Natural killer cell (primary cell): ENCODE data around the gene APLF. TPM values are rescaled to one million over a fixed set of nuclear protein-coding genes. Genes with fewer than 3 reads are reported as not detected.

Source experiments
- ATAC-seq, 3 donors: fragments of 150-1000 bp in 2 of 3; fragments of 200-7000 bp in 1 of 3; cut with Tn5 transposase; 1 replicate in 1 of 3; 2 replicates in 2 of 3; pipeline ENCODE4 v1.10.0; 2021; ENCODE audit warnings: mild to moderate bottlenecking in 2 of 3, moderate library complexity in 2 of 3
- DNase-seq, 2 donors: peaks; one replicate each; pipeline versions ENCODE4 v3.0.0 to v3.0.0-alpha.2; 2013 to 2021; ENCODE audit warnings: mixed read lengths in 1 of 2
- H3K27ac ChIP-seq: one replicate; pipeline ENCODE4 v1.5.1; 2013; ENCODE audit warnings: mild to moderate bottlenecking, low read length
- H3K27me3 ChIP-seq: one replicate; pipeline ENCODE4 v1.6.1; 2013; ENCODE audit warnings: low read length; ENCODE audit not compliant: control insufficient read depth, insufficient read depth
- H3K36me3 ChIP-seq: one replicate; pipeline ENCODE4 v1.6.1; 2013; ENCODE audit warnings: low read length; ENCODE audit not compliant: control insufficient read depth, insufficient read depth
- H3K4me1 ChIP-seq: one replicate; pipeline ENCODE4 v1.6.1; 2013; ENCODE audit warnings: low read length; ENCODE audit not compliant: control insufficient read depth, insufficient read depth
- H3K4me3 ChIP-seq: one replicate; pipeline ENCODE4 v1.5.1; 2013; ENCODE audit warnings: low read length
- H3K9me3 ChIP-seq: one replicate; pipeline ENCODE4 v1.6.1; 2013; ENCODE audit warnings: low read length; ENCODE audit not compliant: control insufficient read depth, insufficient read depth
- H3K27ac Mint-ChIP-seq, 2 donors: one replicate each; pipeline ENCODE4 v1.8.0; 2022; ENCODE audit warnings: mild to moderate bottlenecking in 2 of 2, mixed read lengths in 2 of 2, moderate library complexity in 1 of 2
- H3K27me3 Mint-ChIP-seq, 2 donors: one replicate each; pipeline ENCODE4 v1.8.0; 2022; ENCODE audit warnings: low read depth in 2 of 2, mixed read lengths in 2 of 2
- H3K36me3 Mint-ChIP-seq: one replicate; pipeline ENCODE4 v1.8.0; 2022; ENCODE audit warnings: mixed read lengths
- H3K4me1 Mint-ChIP-seq, 2 donors: one replicate each; pipeline ENCODE4 v1.8.0; 2022; ENCODE audit warnings: mixed read lengths in 2 of 2
- H3K4me3 Mint-ChIP-seq: one replicate; pipeline ENCODE4 v1.8.0; 2022; ENCODE audit warnings: mild to moderate bottlenecking, moderate library complexity, mixed read lengths
- H3K9me3 Mint-ChIP-seq, 2 donors: one replicate each; pipeline ENCODE4 v1.8.0; 2022; ENCODE audit warnings: mixed read lengths in 2 of 2
- WGBS: methylation state at CpG from one replicate; pipeline ENCODE4 v1.1.7; 2013; ENCODE audit warnings: missing lambda C conversion rate; ENCODE audit not compliant: insufficient coverage; 5-methylcytosine and 5-hydroxymethylcytosine counted together
- intact Hi-C: fragments of 100-400 bp; cut with micrococcal nuclease; formaldehyde crosslinking; loops from one replicate; pipeline ENCODE4 v1.14.2; 2022
- total RNA-seq, 4 donors: library from RNA; stranded (reverse); fragments of 120-200 nt in 1 of 4; gene quantifications; one replicate each; pipeline versions ENCODE4 v1.2.3 to v1.2.4, GENCODE V29; 2013 to 2022
- TF ChIP-seq, protein P1 (sequence below): fragments of 200-600 bp; IDR thresholded peaks from one replicate; pipeline ENCODE4 v1.8.0; 2022; ENCODE audit warnings: antibody characterized with exemption

Gene APLF
- total RNA-seq, 3 donors from 2014 or later (not counting 1 experiment from before 2014, with no cell fraction given) = 2.2 to 4.3 (median 3.8) TPM

DNA sequence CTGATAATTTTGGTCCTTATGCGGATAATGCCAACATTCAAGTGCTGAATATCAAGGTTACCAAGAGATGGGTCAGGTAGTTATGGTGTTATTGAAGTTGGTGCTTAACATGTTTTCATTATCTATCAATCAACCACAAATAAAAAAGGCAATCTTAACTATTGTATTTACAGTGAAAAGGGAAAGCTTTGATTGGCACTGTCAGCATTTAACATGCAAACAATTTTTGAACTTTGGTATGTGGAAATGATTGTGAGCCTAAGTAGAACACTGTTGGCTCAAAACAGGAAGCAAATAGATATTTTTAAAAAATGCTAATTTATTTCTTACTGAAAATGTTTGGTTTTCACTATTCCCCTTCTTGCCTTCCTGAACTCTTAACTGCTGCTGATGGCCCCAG is 21.9 kb downstream of the APLF start:
- no peak overlapping the region for H3K4me3 Mint-ChIP-seq
- ATAC-seq (no peak), DNase-seq (no peak)
- Histone ChIP-seq H3K36me3 (no peaks in the 10 kb centered on the region), H3K9me3 (no peaks in the 10 kb centered on the region), H3K4me1 (no peaks in the 10 kb centered on the region), H3K27ac (no peak overlapping the region), H3K4me3 (no peak overlapping the region), H3K27me3 (no peaks in the 10 kb centered on the region)
- H3K27me3 Mint-ChIP-seq = no peaks in the 10 kb centered on the region
- intact Hi-C loops = no loop called here
- H3K27ac Mint-ChIP-seq = no peak overlapping the region
- TF ChIP-seq, protein P1, sequence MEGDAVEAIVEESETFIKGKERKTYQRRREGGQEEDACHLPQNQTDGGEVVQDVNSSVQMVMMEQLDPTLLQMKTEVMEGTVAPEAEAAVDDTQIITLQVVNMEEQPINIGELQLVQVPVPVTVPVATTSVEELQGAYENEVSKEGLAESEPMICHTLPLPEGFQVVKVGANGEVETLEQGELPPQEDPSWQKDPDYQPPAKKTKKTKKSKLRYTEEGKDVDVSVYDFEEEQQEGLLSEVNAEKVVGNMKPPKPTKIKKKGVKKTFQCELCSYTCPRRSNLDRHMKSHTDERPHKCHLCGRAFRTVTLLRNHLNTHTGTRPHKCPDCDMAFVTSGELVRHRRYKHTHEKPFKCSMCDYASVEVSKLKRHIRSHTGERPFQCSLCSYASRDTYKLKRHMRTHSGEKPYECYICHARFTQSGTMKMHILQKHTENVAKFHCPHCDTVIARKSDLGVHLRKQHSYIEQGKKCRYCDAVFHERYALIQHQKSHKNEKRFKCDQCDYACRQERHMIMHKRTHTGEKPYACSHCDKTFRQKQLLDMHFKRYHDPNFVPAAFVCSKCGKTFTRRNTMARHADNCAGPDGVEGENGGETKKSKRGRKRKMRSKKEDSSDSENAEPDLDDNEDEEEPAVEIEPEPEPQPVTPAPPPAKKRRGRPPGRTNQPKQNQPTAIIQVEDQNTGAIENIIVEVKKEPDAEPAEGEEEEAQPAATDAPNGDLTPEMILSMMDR = no peak
- H3K4me1 Mint-ChIP-seq = peaks cover 0 to 5% of the 10 kb centered on the region in 2 donors
- H3K9me3 Mint-ChIP-seq = no peaks in the 10 kb centered on the region
- WGBS = 83% methylated on average over 1 of the region's 1 CpG
- no peaks in the 10 kb centered on the region for H3K36me3 Mint-ChIP-seq

- no peaks in the 10 kb centered on the region for H3K27me3 ChIP-seq
- no peak overlapping the region for H3K4me3 ChIP-seq
- peaks cover 4% of the 10 kb centered on the region for H3K36me3 Mint-ChIP-seq
- peaks cover 2 to 3% of the 10 kb centered on the region in 2 donors for H3K9me3 Mint-ChIP-seq
- no peak overlapping the region for H3K27ac ChIP-seq
- no peak overlapping the region for H3K4me3 Mint-ChIP-seq
- WGBS = 83% methylated on average over 1 of the region's 1 CpG
- peaks cover 0 to 5% of the 10 kb centered on the region in 2 donors for H3K4me1 Mint-ChIP-seq
- TF ChIP-seq, protein P1 = no peak
- H3K9me3 ChIP-seq = peaks cover 14% of the 10 kb centered on the region
- no peaks in the 10 kb centered on the region for H3K36me3 ChIP-seq
- no peaks in the 10 kb centered on the region for H3K4me1 ChIP-seq
- ATAC-seq (no peak), DNase-seq (no peak)
- H3K27me3 Mint-ChIP-seq = no peaks in the 10 kb centered on the region
- intact Hi-C loops = no loop called here
- H3K27ac Mint-ChIP-seq = no peak overlapping the region
Observed at GRCh38 chr2:68491582-68491981, 24.2 kb downstream of the APLF start.

DNA sequence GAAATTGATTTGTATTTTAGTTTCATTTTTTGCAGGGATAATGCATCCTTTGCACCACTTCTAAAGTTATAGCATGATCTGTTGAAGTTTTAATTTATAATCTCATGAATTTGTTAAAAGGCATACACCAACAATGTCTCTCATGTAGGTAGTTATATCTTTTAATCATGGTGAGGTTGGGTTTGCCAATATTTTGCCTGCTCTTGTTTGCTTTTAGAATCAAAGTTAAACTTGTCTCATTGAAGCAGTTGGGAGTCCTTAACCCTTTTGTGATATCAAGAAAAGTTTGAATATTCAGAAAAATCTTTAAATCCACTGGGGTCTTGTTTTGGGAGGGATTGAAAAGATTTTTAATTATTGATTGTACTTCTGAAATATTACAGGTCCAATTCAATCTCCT is 31.7 kb downstream of the APLF start:
- intact Hi-C loops = no loop called here
- peaks cover 10% of the 10 kb centered on the region for H3K36me3 Mint-ChIP-seq
- no peak overlapping the region for H3K4me3 Mint-ChIP-seq
- H3K4me1 Mint-ChIP-seq = no peaks in the 10 kb centered on the region
- H3K27ac Mint-ChIP-seq = no peak overlapping the region
- H3K9me3 ChIP-seq = peaks cover 14% of the 10 kb centered on the region
- H3K27me3 Mint-ChIP-seq = peaks cover 3 to 16% of the 10 kb centered on the region in 2 donors
- ATAC-seq (no peak), DNase-seq (no peak)
- H3K4me3 ChIP-seq = no peak overlapping the region
- H3K4me1 ChIP-seq = no peaks in the 10 kb centered on the region
- no peak overlapping the region for H3K27ac ChIP-seq
- peaks cover 5 to 7% of the 10 kb centered on the region in 2 donors for H3K9me3 Mint-ChIP-seq
- TF ChIP-seq, protein P1 = no peak
- H3K36me3 ChIP-seq = no peaks in the 10 kb centered on the region
- H3K27me3 ChIP-seq = no peaks in the 10 kb centered on the region

DNA sequence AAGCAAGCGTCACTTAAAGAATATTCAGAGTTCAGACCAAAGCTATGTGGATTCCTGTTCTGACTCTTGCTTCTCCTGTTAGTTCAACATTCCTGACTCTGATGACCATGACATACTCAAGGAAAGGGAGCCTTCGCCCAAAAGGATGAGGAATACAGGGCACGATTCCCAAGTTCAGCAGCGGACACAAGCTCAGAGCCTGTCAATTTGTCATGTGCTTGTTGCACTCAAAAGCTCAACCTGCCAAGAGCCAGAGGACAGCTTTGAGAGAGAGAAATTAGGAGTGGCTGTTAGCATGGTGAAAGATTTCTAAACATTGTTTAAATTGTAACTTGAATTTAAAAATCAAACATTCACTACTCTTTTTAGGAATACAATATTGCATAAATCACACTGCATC is 33.3 kb downstream of the APLF start:
- ATAC-seq (no peak), DNase-seq (no peak)
- WGBS = 97% methylated on average over 4 of the region's 4 CpGs
- H3K27ac Mint-ChIP-seq = no peak overlapping the region
- Histone ChIP-seq H3K27ac (no peak overlapping the region), H3K9me3 (peaks cover 10% of the 10 kb centered on the region), H3K4me3 (no peak overlapping the region), H3K36me3 (no peaks in the 10 kb centered on the region), H3K4me1 (no peaks in the 10 kb centered on the region), H3K27me3 (no peaks in the 10 kb centered on the region)
- H3K9me3 Mint-ChIP-seq = peaks cover 5 to 7% of the 10 kb centered on the region in 2 donors
- peaks cover 3 to 16% of the 10 kb centered on the region in 2 donors for H3K27me3 Mint-ChIP-seq
- intact Hi-C loops = no loop called here
- H3K4me1 Mint-ChIP-seq = no peaks in the 10 kb centered on the region
- TF ChIP-seq, protein P1 = no peak
- H3K36me3 Mint-ChIP-seq = peaks cover 10% of the 10 kb centered on the region
- no peak overlapping the region for H3K4me3 Mint-ChIP-seq
